Glutamatergic neuron (in vitro differentiated cells): Measurements from ENCODE around the gene RASL11A. TPM values are rescaled to one million over a fixed set of nuclear protein-coding genes. Genes with fewer than 3 reads are reported as not detected.

Experiments used
- DNase-seq: peaks from one replicate; pipeline ENCODE4 v3.0.0; 2022
- H3K27ac Mint-ChIP-seq: one replicate; pipeline ENCODE4 v1.8.0; 2020; ENCODE audit warnings: mild to moderate bottlenecking, mixed read lengths, inconsistent platforms; ENCODE audit not compliant: unreplicated experiment
- H3K27me3 Mint-ChIP-seq: one replicate; pipeline ENCODE4 v1.8.0; 2020; ENCODE audit warnings: mild to moderate bottlenecking, moderate library complexity, mixed read lengths, inconsistent platforms; ENCODE audit not compliant: unreplicated experiment
- H3K36me3 Mint-ChIP-seq: one replicate; pipeline ENCODE4 v1.8.0; 2020; ENCODE audit warnings: mild to moderate bottlenecking, mixed read lengths, inconsistent platforms; ENCODE audit not compliant: unreplicated experiment
- H3K4me1 Mint-ChIP-seq: one replicate; pipeline ENCODE4 v1.8.0; 2020; ENCODE audit warnings: mild to moderate bottlenecking, low read depth, mixed read lengths, inconsistent platforms; ENCODE audit not compliant: unreplicated experiment
- H3K4me3 Mint-ChIP-seq: one replicate; pipeline ENCODE4 v1.8.0; 2020; ENCODE audit warnings: mild to moderate bottlenecking, mixed read lengths, inconsistent platforms; ENCODE audit not compliant: unreplicated experiment
- H3K9me3 Mint-ChIP-seq: one replicate; pipeline ENCODE4 v1.8.0; 2020; ENCODE audit warnings: mild to moderate bottlenecking, moderate library complexity, mixed read lengths, inconsistent platforms; ENCODE audit not compliant: unreplicated experiment
- CTCF ChIP-seq: fragments of 200-600 bp; sonication (generic); IDR thresholded peaks from one replicate; pipeline ENCODE4 v1.5.0; 2021; ENCODE audit not compliant: partially characterized antibody, unreplicated experiment
- total RNA-seq: library from RNA; stranded (reverse); fragmentation: NEBNext Ultra II Directional; extraction: Animal tissue kit (Norgen Biotek cat#: 25700); gene quantifications from one replicate; pipeline ENCODE4 v1.2.1, GENCODE V29; 2021; ENCODE audit not compliant: unreplicated experiment

RASL11A gene
- total RNA-seq, 1 donor from 2014 or later, result 1.8 TPM

GRCh38 chr13:27280841-27281240 is 10.2 kb downstream of the RASL11A start:
- no peaks in the 10 kb centered on the region for H3K9me3 Mint-ChIP-seq
- no peak for DNase-seq
- no peaks in the 10 kb centered on the region for H3K36me3 Mint-ChIP-seq
- no peak for TF ChIP-seq CTCF
- H3K4me1 Mint-ChIP-seq, result no peaks in the 10 kb centered on the region
- no peak overlapping the region for H3K27ac Mint-ChIP-seq
- H3K4me3 Mint-ChIP-seq, result no peak overlapping the region
- H3K27me3 Mint-ChIP-seq, result peaks cover 4% of the 10 kb centered on the region

GRCh38 chr13:27281420-27281819 is 10.8 kb downstream of the RASL11A start:
- no peaks in the 10 kb centered on the region for H3K4me1 Mint-ChIP-seq
- no peaks in the 10 kb centered on the region for H3K9me3 Mint-ChIP-seq

GRCh38 chr13:27283906-27284493 is 13.4 kb downstream of the RASL11A start:
- peaks cover 4% of the 10 kb centered on the region for H3K27me3 Mint-ChIP-seq
- DNase-seq, result no peak
- H3K4me3 Mint-ChIP-seq, result no peak overlapping the region
- no peak for TF ChIP-seq CTCF
- H3K4me1 Mint-ChIP-seq, result no peaks in the 10 kb centered on the region
- no peaks in the 10 kb centered on the region for H3K36me3 Mint-ChIP-seq
- H3K27ac Mint-ChIP-seq, result no peak overlapping the region
- no peaks in the 10 kb centered on the region for H3K9me3 Mint-ChIP-seq

More at GRCh38 chr13:27281420-27281819, 10.8 kb downstream of the RASL11A start:
- no peaks in the 10 kb centered on the region for H3K36me3 Mint-ChIP-seq
- no peak for TF ChIP-seq CTCF
- no peak overlapping the region for H3K4me3 Mint-ChIP-seq
- H3K27me3 Mint-ChIP-seq, result peaks cover 4% of the 10 kb centered on the region
- no peak overlapping the region for H3K27ac Mint-ChIP-seq
- DNase-seq, result no peak

GRCh38 chr13:27288392-27288791 is 17.8 kb downstream of the RASL11A start:
- no peaks in the 10 kb centered on the region for H3K36me3 Mint-ChIP-seq
- no peak overlapping the region for H3K4me3 Mint-ChIP-seq
- H3K27me3 Mint-ChIP-seq, result no peaks in the 10 kb centered on the region
- DNase-seq, result no peak
- no peak for TF ChIP-seq CTCF
- no peaks in the 10 kb centered on the region for H3K9me3 Mint-ChIP-seq
- no peak overlapping the region for H3K27ac Mint-ChIP-seq
- H3K4me1 Mint-ChIP-seq, result no peaks in the 10 kb centered on the region

- no peaks in the 10 kb centered on the region for H3K36me3 Mint-ChIP-seq
- no peak overlapping the region for H3K27ac Mint-ChIP-seq
- no peaks in the 10 kb centered on the region for H3K9me3 Mint-ChIP-seq
- H3K27me3 Mint-ChIP-seq, result no peaks in the 10 kb centered on the region
- no peak overlapping the region for H3K4me3 Mint-ChIP-seq
- DNase-seq, result no peak
- TF ChIP-seq CTCF, result no peak
- no peaks in the 10 kb centered on the region for H3K4me1 Mint-ChIP-seq
Observed at GRCh38 chr13:27289011-27289665, 18.5 kb downstream of the RASL11A start.
